ENCODE data around the gene CCBE1. TPM values are rescaled to one million over a fixed set of nuclear protein-coding genes. Genes with fewer than 3 reads are reported as not detected.

Gene CCBE1
- total RNA-seq, 1 donor from 2014 or later = 1.8 TPM

GRCh38 chr18:59395226-59396175, 301.7 kb downstream of the CCBE1 start:
- no peak for DNase-seq (ENCODE audit: low spot score)

GRCh38 chr18:59393381-59393780, 303.8 kb downstream of the CCBE1 start:
- DNase-seq (ENCODE audit: low spot score) = no peak

GRCh38 chr18:59388817-59389216, 308.4 kb downstream of the CCBE1 start:
- DNase-seq (ENCODE audit: low spot score) = no peak

- no peak for DNase-seq (ENCODE audit: low spot score)
Observed at GRCh38 chr18:59387687-59388565, 309.3 kb downstream of the CCBE1 start.

- no peak for DNase-seq (ENCODE audit: low spot score)
Observed at GRCh38 chr18:59386909-59387686, 310.1 kb downstream of the CCBE1 start.

- DNase-seq (ENCODE audit: low spot score) = no peak
Observed at GRCh38 chr18:59385191-59385590, 312.0 kb downstream of the CCBE1 start.

- DNase-seq (ENCODE audit: low spot score) = no peak
Observed at GRCh38 chr18:59383851-59384250, 313.4 kb downstream of the CCBE1 start.

- no peak for DNase-seq (ENCODE audit: low spot score)
Observed at GRCh38 chr18:59382383-59382782, 314.8 kb downstream of the CCBE1 start.

- no peak for DNase-seq (ENCODE audit: low spot score)
Observed at GRCh38 chr18:59381949-59382348, 315.3 kb downstream of the CCBE1 start.

Other genes starting within 250 kb of the CCBE1 start
- gene PMAIP1, start 202.6 kb upstream of the CCBE1 start, total RNA-seq = 4.9 TPM